GM19238 (cell line): Measurements from ENCODE around the gene MTURN.

Experiments used
- DNase-seq: peaks from one replicate; pipeline ENCODE4 v3.0.0; 2011; ENCODE audit warnings: low spot score; ENCODE audit not compliant: insufficient read length

MTURN gene

DNA sequence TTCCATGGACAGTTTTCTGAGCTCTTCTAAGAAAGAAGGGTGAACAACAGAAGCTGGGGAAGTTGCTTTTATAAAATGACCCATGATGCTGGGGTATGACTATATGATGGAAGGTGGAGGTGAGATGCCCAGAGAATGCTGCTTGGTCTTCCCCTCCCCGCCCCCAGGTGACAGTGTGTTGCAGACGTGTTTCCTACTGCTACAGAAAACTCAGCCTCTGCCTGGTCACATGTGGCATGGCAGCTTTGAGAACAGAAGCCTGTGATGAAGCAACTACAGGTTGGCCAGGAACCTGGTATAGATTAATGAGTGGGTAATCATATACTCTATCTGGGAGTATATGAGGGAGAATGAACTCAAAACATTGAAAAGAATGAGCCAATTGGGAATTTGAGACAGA lies 67.1 kb downstream of the MTURN start:
- no peak for DNase-seq

- no peak for DNase-seq
Measured at GRCh38 chr7:30202671-30203070, 67.9 kb downstream of the MTURN start.

DNA sequence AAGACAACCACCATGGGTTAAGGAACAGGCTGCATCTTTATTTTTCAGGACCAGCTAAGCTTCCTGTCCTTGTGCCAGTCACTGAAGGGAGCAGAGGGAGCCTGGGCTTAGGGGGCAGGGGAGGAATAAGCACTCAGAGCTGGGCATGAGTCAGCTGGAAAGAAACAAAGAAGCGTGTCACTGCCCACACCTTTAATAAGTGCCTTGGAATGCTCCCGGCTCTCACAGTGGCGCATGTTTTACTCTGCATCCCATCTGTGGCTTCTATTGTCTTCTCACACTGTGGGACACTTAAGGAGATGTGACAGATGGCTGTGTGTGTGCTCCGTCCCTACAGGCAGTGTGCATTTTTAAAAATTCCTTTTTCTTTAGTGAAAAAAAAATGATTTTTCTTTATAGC lies 71.7 kb downstream of the MTURN start:
- DNase-seq = no peak

DNA sequence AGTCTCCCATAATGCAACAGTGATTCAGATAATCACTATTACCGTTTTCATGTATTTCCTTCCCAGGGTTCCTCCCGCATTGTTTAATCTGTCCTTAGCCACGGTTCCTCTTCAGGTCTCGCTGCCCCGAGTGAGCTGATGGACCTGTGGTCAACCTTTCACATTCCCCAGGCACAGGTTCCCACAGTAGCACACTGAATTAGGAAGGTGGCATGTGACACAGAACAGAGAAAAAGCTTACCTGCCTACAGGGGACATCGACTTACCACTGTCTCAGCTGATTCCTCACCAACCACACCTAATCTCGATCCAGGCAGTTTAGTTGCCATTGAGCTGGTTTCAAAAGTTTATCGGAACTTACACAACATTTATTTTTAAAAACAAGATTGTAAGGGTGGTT lies 72.2 kb downstream of the MTURN start:
- no peak for DNase-seq

GRCh38 chr7:30207376-30207775 lies 72.6 kb downstream of the MTURN start:
- DNase-seq = no peak

GRCh38 chr7:30209951-30210350 lies 75.2 kb downstream of the MTURN start:
- DNase-seq = no peak
